Right ventricle myocardium superior (tissue), 1 donor: ENCODE results near the gene FBN3. TPM values are rescaled to one million over a fixed set of nuclear protein-coding genes. Genes with fewer than 3 reads are reported as not detected.

Source experiments
- ATAC-seq: fragments of 200-7000 bp; cut with Tn5 transposase; one replicate; pipeline ENCODE4 v1.9.1; 2020; ENCODE audit warnings: mild to moderate bottlenecking; ENCODE audit not compliant: poor library complexity
- DNase-seq: peaks from one replicate; pipeline ENCODE4 v3.0.0-alpha.2; 2020
- intact Hi-C: fragments of 100-400 bp; cut with DNase I; formaldehyde crosslinking; loops from one replicate; pipeline ENCODE4 v1.11.2; 2022
- total RNA-seq: library from RNA; stranded (reverse); fragmentation: NEBNext Ultra II Directional; extraction: Animal tissue kit (Norgen Biotek cat#: 25700); gene quantifications from one replicate; pipeline ENCODE4 v1.2.1, GENCODE V29; 2021
- donor health status: DM: no; HTN: yes; CAD: no; lungs with severe emphysema.

The FBN3 gene
- total RNA-seq, 1 donor from 2014 or later = not detected

DNA sequence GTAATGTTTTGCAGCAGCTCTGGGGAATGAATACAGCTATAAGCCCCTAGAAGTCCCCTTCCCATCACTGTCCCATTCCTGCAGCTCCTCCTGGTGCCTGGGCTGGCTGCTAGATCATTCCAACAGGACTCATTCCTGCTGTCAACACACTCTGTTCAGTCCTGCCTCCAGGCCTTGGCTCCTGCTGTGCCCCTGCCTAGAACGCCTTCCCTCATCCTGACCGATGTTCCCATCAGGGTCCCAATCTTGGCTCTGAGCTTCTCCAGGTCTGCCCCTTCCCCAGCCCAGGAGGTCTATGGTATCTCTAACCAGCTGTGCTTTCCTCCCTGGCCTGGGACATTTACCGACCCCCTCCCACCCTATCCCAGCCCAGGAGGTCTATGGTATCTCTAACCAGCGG is 48.1 kb downstream of the FBN3 start:
- DNase-seq (no peak), ATAC-seq (no peak)
- intact Hi-C loops = no loop called here

DNA sequence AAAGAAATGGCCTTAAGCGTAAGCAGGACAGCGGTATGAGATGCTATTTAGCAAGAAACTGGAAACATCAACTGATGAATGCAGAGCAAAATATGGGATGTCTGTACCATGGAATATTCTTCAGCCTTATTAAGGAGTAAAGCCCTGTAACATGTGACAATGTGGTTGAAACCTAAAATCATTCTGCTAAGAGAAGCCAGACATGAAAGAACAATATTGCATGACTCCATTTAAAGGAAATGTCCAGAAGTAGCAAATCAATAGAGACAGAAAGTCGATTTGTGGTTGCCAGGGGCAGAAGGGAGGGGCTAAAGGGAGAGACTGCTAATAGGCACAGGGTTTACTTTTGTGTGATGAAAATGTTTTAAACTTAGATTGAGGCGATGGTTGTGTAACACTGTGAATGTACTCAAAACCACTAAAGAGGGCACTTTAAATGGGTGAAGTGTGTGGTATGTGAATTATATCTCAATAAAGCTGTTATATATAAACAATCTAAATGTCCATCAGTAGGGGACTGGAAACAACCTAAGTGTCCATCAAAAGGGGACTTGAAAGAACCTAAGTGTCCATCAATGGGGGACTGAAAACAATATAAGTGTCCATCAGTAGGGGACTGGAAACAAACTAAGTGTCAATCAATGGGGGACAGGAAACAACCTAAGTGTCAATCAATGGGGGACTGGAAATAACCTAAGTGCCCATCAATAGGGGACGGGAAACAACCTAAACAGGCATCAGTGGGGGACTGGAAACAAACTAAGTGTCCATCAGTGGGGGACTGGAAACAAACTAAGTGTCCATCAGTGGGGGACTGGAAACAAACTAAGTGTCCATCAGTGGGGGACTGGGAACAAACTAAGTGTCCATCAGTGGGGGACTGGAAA is 51.5 kb downstream of the FBN3 start:
- no peak for ATAC-seq
- intact Hi-C loops = no loop called here
- DNase-seq = no peak

DNA sequence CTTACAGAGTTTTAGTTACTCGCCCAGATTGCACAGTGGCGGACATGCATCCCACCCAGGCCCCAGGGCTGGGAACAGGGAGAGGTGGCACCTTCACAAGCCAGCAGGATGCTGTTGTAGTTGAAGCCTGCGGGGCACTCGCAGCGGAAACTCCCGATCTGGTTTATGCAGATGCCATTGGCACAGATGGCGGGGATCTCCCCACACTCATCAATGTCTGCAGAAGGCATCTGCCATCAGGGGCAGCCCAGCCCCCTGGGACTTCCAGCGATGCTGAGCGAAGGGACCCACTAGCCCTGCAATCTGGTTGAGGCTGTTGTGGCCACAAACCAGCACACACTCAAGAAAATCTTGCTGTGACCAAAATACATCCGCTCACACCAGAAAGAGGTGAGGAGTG is 52.2 kb downstream of the FBN3 start:
- intact Hi-C loops = no loop called here
- no peak for ATAC-seq

DNA sequence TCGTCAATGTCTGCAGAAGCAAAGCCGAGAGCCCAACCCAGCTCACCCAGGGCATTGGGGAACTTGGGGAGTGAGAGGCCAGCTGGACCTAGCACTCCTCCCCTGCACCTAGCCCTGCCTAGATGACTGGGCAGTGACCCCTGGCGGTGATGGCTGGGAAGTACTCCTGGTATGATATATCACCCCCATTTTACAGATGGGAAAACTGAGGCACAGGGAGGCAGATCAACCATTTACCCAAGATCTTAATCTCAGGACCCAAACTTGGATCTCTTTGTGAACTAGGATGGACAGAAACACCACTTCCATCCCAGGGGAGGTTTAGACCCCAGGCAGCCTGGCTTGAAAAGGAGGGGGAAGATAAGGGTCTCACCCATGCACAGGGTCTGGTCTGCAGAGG is 53.3 kb downstream of the FBN3 start:
- intact Hi-C loops = no loop called here
- no peak for ATAC-seq
- no peak for DNase-seq

More for the DNA sequence above, 52.2 kb downstream of the FBN3 start:
- DNase-seq = no peak

DNA sequence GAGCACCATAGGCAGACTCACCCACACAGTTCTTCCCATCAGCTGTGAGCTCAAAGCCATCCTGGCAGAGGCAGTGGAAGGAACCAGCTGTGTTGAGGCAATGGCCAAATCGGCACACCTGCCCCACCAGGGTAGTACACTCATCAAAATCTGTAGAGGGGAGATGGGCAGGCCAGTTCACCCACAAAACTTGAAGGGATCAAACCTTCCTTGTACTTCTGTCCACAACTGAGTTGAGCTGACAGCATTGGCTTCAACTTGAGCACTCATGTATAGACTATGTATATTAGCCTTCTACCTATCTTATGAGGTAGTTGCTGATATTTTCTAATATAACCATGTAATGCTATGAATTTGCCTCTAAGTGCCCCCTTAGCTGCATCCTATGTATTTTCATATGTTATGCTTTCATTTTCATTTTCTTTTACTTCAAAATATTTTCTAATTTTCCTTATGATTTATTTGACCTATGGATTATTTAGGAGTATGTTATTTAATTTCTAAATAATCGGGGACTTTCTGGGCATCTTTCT is 54.0 kb downstream of the FBN3 start:
- intact Hi-C loops = no loop called here

DNA sequence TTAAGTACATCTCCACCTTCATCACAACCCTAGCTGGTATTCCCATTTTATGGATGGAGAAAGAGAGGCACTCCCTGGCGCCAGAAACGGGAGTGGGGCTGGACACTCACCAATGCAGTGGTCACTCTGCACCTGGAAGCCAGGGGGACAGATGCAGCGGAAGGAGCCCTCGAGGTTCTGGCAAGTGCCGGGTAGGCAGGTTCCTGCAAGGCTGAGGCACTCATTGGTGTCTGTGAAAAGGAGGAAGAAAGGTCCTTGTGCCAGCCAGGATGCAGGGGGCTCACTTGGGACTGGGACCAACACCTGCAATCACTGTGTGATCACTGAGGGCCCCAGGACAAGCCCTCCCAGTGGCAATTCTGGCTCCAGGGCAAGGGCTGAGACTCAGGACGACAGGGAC is 55.1 kb downstream of the FBN3 start:
- DNase-seq = no peak
- intact Hi-C loops = no loop called here
- no peak for ATAC-seq

More for the DNA sequence above, 54.0 kb downstream of the FBN3 start:
- no peak for DNase-seq
- ATAC-seq = no peak

DNA sequence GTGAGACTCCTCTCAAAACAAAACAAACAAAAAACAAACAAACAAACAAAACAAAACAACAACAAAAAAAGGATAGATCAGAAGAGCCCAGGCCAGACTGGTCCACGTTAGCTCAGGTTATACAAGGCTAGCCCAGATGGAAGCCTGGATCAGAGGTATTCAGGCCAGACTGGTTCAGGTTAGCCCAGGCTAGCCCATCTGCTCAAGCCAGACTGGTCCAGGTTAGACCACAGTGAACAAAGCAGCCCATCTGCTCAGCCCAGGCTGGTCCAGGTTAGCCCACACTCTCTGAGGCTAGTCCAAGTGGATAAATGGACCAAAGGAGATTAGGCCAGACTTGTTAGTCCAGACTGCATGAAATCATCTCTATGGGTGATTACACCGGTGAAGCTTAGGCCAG is 55.7 kb downstream of the FBN3 start:
- no peak for DNase-seq
- intact Hi-C loops = no loop called here
- no peak for ATAC-seq

DNA sequence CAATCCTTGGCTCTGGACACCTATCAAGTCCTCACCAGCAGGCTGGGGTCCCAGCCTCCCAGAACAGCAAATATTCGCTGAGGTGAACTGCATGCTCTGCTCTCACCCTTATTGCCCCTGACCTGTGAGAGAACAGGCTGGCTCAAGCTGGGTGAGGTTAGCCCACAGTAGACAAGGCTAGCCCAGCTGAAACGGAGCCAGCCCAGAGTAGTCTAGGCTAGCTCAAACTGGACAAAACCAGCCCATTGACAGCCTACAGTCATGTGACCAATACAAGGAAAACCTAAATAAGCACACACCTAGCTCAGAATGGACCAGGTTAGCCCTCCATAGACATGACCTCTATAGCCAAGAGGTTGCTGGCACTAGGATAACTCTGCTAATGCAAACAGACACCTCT is 58.4 kb downstream of the FBN3 start:
- ATAC-seq = no peak
- intact Hi-C loops = no loop called here
- DNase-seq = no peak

DNA sequence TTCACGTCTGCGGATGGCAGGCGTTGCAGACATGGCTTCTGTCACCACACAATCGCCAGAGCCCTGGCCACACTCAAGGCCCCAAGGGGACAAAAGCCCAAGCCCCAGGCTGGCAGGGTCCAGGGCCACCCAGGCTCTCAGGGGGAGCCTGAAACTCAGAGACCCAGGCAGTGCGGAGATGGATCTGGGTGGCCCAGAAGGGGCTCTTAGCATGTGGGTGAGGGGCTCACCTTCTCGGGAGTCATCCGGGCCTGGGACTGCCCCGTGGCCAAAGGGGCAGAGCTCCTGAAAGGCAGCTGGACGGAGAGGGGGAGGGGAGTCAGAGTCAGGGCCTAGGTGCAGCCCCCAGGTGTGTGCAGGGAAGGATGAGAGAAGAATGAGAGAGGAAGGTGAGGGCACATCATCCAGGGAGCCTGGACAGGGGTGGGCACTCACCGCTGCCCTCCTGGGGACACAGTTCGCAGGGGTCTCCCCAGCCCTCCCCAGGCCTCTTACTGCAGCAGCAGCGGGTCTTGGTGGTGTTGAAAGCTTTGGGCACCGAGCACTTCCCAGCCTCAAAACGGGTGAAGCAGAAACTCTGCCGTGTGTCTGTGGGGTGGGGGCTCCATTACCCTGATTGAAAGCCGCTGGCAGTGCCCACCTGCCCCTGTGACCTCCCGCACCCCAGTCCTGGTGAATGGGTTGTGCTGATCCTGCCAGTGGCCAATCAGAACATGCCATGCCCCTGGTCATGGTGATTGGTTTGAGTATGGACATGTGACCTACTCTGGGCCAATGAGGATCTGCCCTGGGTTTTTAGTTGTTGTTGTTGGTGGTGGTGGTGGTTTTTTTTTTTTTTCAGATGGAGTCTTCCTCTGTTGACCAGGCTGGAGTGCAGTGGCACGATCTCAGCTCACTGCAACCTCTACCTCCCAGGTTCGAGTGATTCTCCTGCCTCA is 59.5 kb downstream of the FBN3 start:
- intact Hi-C loops = no loop called here
- no peak for ATAC-seq
- DNase-seq = no peak

DNA sequence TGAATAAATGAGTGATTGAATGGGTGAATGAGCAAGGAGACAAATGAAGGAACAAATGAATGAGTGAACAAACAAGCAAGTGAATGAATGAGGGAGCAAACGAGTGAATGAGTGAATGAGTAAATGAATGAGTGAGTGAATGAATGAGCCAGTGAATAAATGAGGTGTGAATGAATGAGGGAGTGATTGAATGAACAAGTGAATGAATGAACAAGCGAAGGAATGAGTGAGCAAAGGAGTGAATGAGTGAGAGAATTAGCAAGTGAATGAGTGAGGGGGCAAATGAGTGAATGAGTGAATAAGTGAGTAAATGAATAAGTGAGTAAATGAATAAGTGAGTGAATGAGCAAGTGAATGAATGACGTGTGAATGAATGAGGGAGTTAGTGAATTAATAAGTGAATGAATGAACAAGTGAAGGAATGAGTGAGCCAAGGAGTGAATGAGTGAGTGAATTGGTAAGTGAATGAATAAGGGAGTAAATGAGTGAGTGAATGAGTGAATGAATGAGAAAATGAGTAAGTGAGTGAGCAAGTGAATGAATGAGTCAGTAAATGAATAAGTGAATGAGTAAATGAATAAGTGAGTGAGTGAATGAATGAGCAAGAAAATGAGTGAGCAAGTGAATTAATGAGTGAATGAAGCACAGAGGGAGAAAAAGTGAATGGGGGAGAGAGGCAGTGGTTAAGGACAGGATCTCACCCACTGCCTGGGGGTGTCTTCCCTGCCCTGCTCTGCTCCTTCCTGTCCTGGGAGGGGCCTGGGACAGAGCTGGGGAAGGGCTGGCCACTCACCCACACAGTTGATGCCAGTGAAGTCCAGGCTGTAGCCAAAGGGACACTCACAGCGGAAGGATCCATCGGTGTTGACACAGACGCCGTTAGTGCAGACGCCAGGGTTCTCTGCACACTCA is 60.4 kb downstream of the FBN3 start:
- intact Hi-C loops = no loop called here
- DNase-seq (no peak), ATAC-seq (no peak)

DNA sequence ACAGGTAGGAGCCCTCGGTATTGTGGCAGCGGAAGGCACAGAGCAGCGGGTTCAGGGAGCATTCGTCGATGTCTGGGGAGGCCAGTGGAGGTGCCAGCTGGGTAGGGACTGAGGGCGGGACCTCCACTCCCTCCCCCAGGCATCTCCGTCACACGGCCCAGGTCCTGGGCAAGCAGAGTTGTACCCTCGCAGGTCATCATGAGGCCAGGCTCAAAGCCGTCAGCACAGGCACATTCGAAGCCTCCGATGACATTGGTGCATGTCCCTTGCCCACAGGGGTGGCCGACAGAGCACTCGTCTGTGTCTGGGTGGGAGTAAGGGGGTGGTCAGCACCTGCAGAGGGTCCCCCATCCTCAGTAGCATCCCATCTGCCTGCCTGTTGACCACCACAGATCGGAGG is 61.5 kb downstream of the FBN3 start:
- intact Hi-C loops = no loop called here
- ATAC-seq = no peak

DNA sequence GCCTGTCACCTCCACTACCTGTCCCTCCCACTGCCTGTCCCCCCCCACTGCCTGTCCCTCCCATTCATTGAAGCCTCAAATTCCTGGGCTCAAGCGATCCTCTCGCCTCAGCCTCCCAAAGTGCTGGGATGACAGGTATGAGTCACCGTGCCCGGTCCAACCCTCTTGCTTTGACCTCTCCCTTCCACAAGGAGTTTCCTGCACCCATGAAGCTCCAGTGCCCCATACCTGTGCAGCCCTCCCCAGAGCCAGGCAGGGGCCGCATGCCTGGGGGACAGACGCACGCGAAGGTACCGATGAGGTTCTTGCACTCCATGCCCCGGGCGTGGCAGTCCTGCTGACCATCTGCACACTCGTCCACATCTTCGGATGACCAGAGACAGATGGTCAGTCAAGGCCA is 62.5 kb downstream of the FBN3 start:
- intact Hi-C loops = no loop called here
- DNase-seq (no peak), ATAC-seq (no peak)

More for the DNA sequence above, 61.5 kb downstream of the FBN3 start:
- no peak for DNase-seq

DNA sequence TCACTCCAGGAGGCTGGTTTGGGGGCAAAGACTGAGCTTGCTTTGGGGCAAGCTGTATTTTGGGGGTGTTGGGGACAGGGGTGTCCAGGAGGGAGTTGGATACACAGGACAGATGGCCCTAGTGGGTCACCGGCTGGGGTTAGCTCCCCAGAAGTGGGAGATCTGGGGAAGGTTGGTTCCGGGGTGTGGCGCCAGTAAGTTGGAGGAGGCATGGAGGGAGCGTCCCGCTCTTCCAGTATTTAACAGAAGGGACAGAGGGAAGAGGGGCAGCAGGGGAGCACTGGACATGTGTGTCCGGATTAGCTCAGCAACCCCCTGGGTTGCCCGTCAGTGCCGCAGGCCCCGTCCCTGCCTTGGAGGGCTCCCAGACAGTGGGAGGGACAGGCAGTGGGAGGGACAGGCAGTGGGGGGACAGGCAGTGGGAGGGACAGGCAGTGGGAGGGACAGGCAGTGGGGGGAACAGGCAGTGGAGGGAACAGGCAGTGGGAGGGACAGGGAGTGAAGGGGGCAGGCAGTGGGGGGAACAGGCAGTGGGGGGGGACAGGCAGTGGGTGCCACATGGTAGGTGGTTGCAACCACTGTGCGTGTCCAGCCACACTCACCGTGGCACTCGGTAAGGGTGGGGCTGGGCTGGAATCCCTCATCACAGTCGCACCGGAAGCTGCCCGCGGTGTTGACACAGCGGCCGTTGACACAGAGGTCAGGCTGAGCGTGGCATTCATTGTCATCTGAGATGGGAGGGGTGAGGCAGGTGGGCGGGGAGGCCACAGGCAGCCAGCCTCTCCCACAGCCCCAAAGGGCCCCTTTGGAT is 63.6 kb downstream of the FBN3 start:
- intact Hi-C loops = no loop called here
- no peak for DNase-seq
- ATAC-seq = no peak

DNA sequence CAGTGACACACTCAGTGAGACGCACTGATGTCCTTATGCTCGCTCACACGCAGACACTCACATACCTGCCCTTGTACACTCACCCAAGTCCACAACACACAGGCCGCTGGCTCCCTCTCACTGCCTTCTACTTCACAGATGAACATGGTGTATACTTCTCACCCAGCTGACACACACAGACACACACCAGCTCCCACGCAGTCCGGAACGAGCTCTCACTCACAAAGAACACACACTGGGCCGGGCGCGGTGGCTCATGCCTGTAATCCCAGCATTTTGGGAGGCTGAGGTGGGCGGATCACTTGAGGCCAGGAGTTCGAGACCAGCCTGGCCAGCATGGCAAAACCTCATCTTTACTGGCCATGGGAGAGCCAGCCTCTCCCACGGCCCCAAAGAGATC is 65.2 kb downstream of the FBN3 start:
- intact Hi-C loops = no loop called here
- ATAC-seq (no peak), DNase-seq (no peak)

DNA sequence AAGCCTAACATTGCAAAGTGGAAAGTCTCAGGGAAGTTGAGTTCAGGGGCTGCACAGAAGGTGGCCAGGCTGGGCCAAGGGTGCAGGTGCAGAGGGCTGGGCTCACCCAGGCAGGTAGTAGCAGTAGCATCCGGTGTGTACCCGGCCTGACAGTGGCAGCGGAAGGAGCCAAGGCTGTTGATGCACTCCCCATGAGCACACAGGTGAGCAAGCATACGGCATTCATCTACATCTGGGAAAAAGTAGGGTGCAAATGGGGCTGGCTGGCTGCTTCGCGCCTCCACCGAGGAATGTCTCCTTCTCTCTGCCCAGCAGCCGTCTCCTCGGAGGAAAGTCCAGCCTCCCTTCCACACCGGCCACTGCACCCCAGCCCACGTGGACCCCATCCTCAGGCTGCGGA is 66.3 kb downstream of the FBN3 start:
- ATAC-seq (no peak), DNase-seq (no peak)
- intact Hi-C loops = no loop called here

DNA sequence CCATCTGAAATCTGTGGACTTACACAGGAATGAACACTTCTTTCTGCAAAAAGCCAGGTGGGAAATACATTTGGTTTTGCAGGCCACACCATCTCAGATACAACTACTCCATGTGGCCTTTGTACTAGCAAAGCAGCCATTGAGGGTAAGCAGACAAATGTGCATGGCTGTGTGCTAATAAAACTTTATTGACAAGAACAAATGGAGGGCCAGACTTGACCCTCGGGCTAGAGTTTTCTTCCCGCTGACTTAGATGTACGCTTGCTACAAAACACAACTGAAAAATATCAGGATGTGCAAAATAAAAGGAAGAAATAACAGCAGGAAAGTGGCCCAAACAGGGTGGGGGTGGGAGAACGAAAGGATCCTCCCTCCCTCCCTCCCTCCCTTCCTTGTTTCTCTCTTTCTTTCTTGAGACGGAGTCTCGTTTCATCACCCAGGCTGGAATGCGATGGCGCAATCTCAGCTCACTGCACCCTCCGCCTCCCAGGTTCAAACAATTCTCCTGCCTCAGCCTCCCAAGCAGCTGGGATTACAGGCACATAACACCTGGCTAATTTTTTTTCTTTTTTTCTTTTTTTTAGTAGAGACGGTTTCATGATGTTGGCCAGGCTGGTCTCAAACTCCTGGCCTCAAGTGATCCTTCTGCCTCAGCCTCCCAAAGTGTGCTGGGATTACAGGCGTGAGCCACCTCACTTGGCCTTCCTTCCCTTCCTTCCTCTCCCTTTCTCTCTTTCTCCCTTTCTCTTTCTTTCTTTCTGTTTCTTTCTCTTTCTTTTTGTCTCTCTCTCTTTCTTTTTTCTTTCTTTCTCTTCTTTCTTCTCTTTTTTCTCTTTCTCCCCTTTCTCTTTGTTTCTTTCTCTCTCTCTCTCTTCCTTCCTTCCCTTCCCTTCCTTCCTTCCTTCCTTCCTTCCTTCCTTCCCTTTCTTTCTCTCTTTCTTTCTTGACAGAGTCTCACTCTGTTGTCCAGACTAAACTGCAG is 67.5 kb downstream of the FBN3 start:
- no peak for ATAC-seq
- no peak for DNase-seq
- intact Hi-C loops = no loop called here

DNA sequence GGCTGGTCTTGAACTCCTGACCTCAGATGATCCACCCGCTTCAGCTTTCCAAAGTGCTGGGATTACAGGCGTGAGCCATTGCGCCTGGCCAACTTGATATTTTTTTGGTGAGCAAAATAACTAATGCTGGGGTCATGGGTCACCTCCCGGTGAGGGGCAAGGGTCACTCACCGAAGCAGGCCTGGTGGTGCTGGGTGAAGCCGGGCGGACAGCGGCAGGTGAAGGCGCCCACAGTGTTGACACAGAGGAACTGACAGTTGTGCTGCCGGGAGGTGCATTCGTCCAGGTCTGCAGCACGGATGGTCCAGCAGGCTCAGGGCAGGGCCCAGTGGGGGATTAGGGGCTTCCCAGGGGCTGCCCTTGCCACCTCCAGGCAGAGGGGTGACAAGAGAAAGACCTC is 68.6 kb downstream of the FBN3 start:
- intact Hi-C loops = no loop called here
- DNase-seq (no peak), ATAC-seq (no peak)
